ENCODE data around the gene PCDHB6. TPM values are rescaled to one million over a fixed set of nuclear protein-coding genes. Genes with fewer than 3 reads are reported as not detected.

The PCDHB6 gene
- not detected in 2 replicates for total RNA-seq

GRCh38 chr5:141149812-141150211 lies at the start of gene PCDHB6:
Gene PCDHB6 (plus strand): TSS chr5:141150057. CDS start chr5:141150258, 201 bp downstream.

GRCh38 chr5:141100243-141100805 lies 49.5 kb upstream of the PCDHB6 start, which contains the start of gene PCDHB3:
Gene PCDHB3 (plus strand): TSS chr5:141100473. CDS start chr5:141100650, 177 bp downstream.

GRCh38 chr5:141121563-141121962 lies 28.3 kb upstream of the PCDHB6 start, which contains the start of gene PCDHB4:
Gene PCDHB4 (plus strand): TSS chr5:141121818. CDS start chr5:141121999, 181 bp downstream.

GRCh38 chr5:141135030-141135717 lies 14.7 kb upstream of the PCDHB6 start, which contains the start of gene PCDHB5:
Gene PCDHB5 (plus strand): TSS chr5:141135206. CDS start chr5:141135435, 229 bp downstream.

GRCh38 chr5:141172381-141173204 lies 22.7 kb downstream of the PCDHB6 start, which contains the start of gene PCDHB7:
Gene PCDHB7 (plus strand): TSS chr5:141172644. CDS start chr5:141172836, 192 bp downstream.

GRCh38 chr5:141177577-141178191 lies 27.8 kb downstream of the PCDHB6 start, which contains the start of gene PCDHB8:
Gene PCDHB8 (plus strand): TSS chr5:141177790. CDS start chr5:141178035, 245 bp downstream.

GRCh38 chr5:141182248-141182647 lies 32.4 kb downstream of the PCDHB6 start, which contains the start of gene PCDHB16:
Gene PCDHB16 (plus strand): TSS chr5:141182387. CDS start chr5:141182560, 173 bp downstream.

GRCh38 chr5:141186897-141187512 lies 37.1 kb downstream of the PCDHB6 start, which contains the start of gene PCDHB9:
Gene PCDHB9 (plus strand): TSS chr5:141187161. CDS start chr5:141187319, 158 bp downstream.

GRCh38 chr5:141192110-141192725 lies 42.4 kb downstream of the PCDHB6 start, which contains the start of gene PCDHB10:
Gene PCDHB10 (plus strand): TSS chr5:141192353. CDS start chr5:141192553, 200 bp downstream.

GRCh38 chr5:141199359-141200235 lies 49.7 kb downstream of the PCDHB6 start, which contains the start of gene PCDHB11:
Gene PCDHB11 (plus strand): TSS chr5:141199627. CDS start chr5:141199775, 148 bp downstream.

Other genes starting within 250 kb of the PCDHB6 start
- gene PCDHAC1, start 223.8 kb upstream of the PCDHB6 start, total RNA-seq: 0.48 and 0.85 TPM in 2 replicates
- 1.9 and 16.0 TPM in 2 replicates for gene PCDHAC2, start 183.6 kb upstream of the PCDHB6 start, total RNA-seq
- gene PCDHB1, start 98.7 kb upstream of the PCDHB6 start, total RNA-seq: not detected in 2 replicates
- gene PCDHB2, start 55.4 kb upstream of the PCDHB6 start, total RNA-seq: 0.43 and 1.4 TPM in 2 replicates
- gene PCDHB3, start 49.6 kb upstream of the PCDHB6 start, total RNA-seq: 0.21 and 0.48 TPM in 2 replicates
- gene PCDHB4, start 28.2 kb upstream of the PCDHB6 start, total RNA-seq: under 0.01 TPM in 1 of 2 replicates, not detected in the other
- 0.24 and 0.64 TPM in 2 replicates for gene PCDHB5, start 14.9 kb upstream of the PCDHB6 start, total RNA-seq
- under 0.01 TPM in 1 of 2 replicates, not detected in the other for gene PCDHB7, start 22.6 kb downstream of the PCDHB6 start, total RNA-seq
- under 0.01 TPM in 2 replicates for gene PCDHB8, start 27.7 kb downstream of the PCDHB6 start, total RNA-seq
- under 0.01 TPM in 1 of 2 replicates, not detected in the other for gene PCDHB16, start 32.3 kb downstream of the PCDHB6 start, total RNA-seq
- under 0.01 TPM in 1 of 2 replicates, not detected in the other for gene PCDHB9, start 37.1 kb downstream of the PCDHB6 start, total RNA-seq
- gene PCDHB10, start 42.3 kb downstream of the PCDHB6 start, total RNA-seq: under 0.01 and 0.21 TPM in 2 replicates
- 0.24 and 0.43 TPM in 2 replicates for gene PCDHB11, start 49.6 kb downstream of the PCDHB6 start, total RNA-seq
- gene PCDHB12, start 58.7 kb downstream of the PCDHB6 start, total RNA-seq: under 0.01 TPM in 1 of 2 replicates, not detected in the other
- 0.24 TPM in 1 of 2 replicates, not detected in the other for gene PCDHB13, start 63.9 kb downstream of the PCDHB6 start, total RNA-seq
- gene PCDHB14, start 73.3 kb downstream of the PCDHB6 start, total RNA-seq: 0.24 and 0.43 TPM in 2 replicates
- gene PCDHB15, start 95.3 kb downstream of the PCDHB6 start, total RNA-seq: 0.21 and 0.24 TPM in 2 replicates
- gene SLC25A2, start 154.0 kb downstream of the PCDHB6 start, total RNA-seq: not detected in 2 replicates
- 30.1 and 32.8 TPM in 2 replicates for gene TAF7, start 170.7 kb downstream of the PCDHB6 start, total RNA-seq
- under 0.01 TPM in 1 of 2 replicates, not detected in the other for gene PCDHGA1, start 180.5 kb downstream of the PCDHB6 start, total RNA-seq
- gene PCDHGA2, start 188.7 kb downstream of the PCDHB6 start, total RNA-seq: 0.21 and 0.48 TPM in 2 replicates
- gene PCDHGA3, start 193.8 kb downstream of the PCDHB6 start, total RNA-seq: under 0.01 and 0.21 TPM in 2 replicates
- 0.21 and 0.24 TPM in 2 replicates for gene PCDHGB1, start 200.0 kb downstream of the PCDHB6 start, total RNA-seq
- gene PCDHGA4, start 205.0 kb downstream of the PCDHB6 start, total RNA-seq: 0.24 TPM in 1 of 2 replicates, not detected in the other
- gene PCDHGB2, start 209.9 kb downstream of the PCDHB6 start, total RNA-seq: under 0.01 TPM in 1 of 2 replicates, not detected in the other
- gene PCDHGA5, start 214.1 kb downstream of the PCDHB6 start, total RNA-seq: 0.24 TPM in 1 of 2 replicates, not detected in the other
- gene PCDHGB3, start 220.2 kb downstream of the PCDHB6 start, total RNA-seq: 0.24 and 0.43 TPM in 2 replicates
- gene PCDHGA6, start 223.8 kb downstream of the PCDHB6 start, total RNA-seq: under 0.01 and 0.24 TPM in 2 replicates
- gene PCDHGA7, start 232.7 kb downstream of the PCDHB6 start, total RNA-seq: 0.21 and 0.24 TPM in 2 replicates
- gene PCDHGB4, start 237.6 kb downstream of the PCDHB6 start, total RNA-seq: 0.64 and 5.3 TPM in 2 replicates
- gene PCDHGA8, start 242.6 kb downstream of the PCDHB6 start, total RNA-seq: 0.21 and 0.48 TPM in 2 replicates
- gene PCDHGB5, start 247.9 kb downstream of the PCDHB6 start, total RNA-seq: 2.6 and 4.6 TPM in 2 replicates

Measured in tracheal epithelial cell (primary cell).